IPS DF 19.7 (cell line): ENCODE data around the gene URB1.
"Not testable (repeated sequence)": the region's sequence is repeated elsewhere in the genome, so short reads cannot be mapped to it uniquely, and the experiment has no call there.

Source experiments
- DNase-seq: peaks from one replicate; pipeline ENCODE4 v3.0.0-alpha.2; 2013; ENCODE audit warnings: low read depth, low spot score

Gene URB1, protein sequence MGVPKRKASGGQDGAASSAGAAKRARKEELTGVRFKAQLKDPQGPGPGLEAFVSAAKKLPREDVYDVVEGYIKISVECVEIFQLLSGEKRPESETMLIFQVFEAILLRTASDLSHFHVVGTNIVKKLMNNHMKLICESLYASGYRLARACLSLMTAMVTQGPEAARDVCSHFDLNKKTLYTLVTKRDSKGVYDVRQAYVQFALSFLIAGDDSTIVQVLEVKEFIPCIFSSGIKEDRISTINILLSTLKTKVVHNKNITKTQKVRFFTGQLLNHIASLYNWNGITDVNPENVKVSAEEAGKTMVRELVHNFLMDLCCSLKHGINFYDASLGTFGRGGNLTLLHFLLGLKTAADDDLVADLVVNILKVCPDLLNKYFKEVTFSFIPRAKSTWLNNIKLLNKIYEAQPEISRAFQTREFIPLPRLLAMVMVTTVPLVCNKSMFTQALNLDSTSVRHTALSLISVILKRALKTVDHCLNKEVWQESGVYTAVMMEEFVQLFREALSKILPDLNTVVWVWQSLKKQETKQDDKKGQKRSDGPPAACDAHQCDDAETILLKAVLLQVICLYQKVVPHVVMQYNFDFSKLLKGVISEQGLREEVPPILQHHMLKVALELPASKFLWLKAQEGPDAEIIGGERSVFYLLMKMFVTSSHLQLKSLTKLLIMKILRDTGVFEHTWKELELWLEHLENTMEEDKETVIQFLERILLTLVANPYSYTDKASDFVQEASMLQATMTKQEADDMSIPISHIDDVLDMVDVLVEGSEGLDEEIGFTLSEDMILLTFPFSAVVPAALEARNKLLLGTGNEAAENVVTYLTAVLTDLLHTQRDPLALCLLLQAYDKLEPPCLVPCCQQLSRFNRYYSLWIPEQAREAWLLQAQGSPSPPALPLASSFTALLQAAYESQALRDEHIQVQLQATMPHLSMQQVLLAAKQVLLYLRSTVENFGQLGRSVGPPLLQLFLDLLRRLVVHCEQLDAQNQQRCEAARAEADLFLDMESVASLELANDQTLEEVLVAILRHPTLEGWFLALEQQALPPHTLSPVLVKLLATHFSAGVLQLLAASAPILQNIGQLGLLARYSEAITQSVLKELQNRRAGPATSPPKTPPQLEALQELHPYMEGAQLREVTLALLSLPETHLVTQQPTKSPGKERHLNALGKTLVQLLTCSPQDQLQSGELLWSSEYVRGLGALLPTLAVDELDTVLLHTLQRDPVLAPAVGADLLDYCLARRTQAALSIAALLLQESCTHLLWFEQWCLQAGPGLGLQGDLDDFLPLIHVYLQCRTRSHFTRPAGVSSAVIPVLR (N-terminal part only)

DNA sequence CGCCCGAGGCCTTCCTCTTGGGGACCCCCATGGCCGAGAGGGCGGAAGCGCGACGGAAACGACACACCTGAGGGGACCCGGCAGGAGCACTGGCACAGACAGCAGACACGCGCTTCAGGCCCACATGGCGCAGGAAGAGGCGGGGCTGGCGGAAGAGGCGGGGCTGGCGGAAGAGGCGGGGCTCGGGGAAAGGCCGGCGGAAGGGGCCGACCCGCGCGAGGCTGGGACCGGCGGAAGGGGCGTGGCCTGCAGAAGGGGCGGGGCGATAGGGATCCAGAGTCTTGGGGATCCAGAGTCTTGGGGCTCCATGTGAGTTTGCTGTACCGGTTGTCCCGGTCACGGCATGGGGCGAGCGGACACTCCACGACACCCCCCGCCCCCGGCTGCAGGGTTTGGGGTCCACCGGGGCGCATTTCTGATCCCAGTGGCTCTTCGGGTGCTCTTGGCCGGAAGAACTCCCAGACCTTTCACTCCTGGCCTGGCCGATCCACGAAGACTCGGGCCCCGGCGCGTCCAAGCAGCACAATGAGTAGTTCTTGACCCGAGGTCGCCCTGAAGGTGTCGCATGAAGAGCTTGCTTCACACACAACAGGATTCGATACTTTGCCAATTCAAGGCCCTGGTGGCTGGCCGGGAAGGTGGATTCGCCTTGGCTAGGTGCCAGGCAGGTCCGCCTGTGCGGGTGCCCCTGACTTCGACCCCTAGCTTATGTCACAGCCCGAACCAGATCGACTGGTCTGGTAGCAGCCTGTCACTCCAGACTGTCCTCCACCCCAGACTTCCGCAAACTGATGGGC lies at the start of gene URB1:
TSS of gene URB1 (minus strand) at position 133 of the 797 bp plus-strand sequence. CDS start at position 31, 102 bp downstream.
- DNase-seq, result no peak

- no peak for DNase-seq
These were observed 44.9 kb upstream of the URB1 start for GRCh38 chr21:32437729-32438128.

- not testable (repeated sequence) for DNase-seq
These were observed 40.3 kb upstream of the URB1 start for GRCh38 chr21:32432982-32433660.

- no peak for DNase-seq
These were observed 35.3 kb upstream of the URB1 start for GRCh38 chr21:32427958-32428623.

DNA sequence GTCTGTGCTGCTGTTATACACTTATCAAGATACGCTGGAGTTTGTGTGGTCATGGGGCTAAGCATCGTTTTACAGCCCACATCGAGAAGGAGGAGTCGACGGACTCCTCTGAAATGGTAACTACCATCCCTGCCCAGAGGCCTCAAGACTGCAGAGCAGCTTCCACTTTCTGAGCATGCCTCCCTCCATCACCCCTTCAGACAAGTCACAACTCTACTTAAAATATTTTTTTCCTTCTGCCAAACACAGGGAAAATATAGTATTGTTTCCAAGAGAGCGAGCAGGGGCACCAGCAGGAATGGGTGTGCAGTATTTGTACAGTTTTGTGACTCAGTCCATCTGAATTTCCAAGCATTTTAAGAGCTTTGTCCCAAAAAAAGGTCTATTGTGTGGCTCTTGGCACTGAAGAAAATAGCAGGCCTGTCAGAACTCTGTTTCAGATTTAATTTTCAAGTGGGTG lies 33.8 kb upstream of the URB1 start:
- no peak for DNase-seq

- DNase-seq, result no peak
These were observed 33.3 kb upstream of the URB1 start for GRCh38 chr21:32426066-32426465.

- DNase-seq, result no peak
These were observed 32.8 kb upstream of the URB1 start for GRCh38 chr21:32425628-32426027.

GRCh38 chr21:32424674-32425073 lies 31.9 kb upstream of the URB1 start:
- DNase-seq, result no peak

- no peak for DNase-seq
These were observed 31.4 kb upstream of the URB1 start for GRCh38 chr21:32424191-32424535.

GRCh38 chr21:32423320-32424190 lies 30.7 kb upstream of the URB1 start:
- DNase-seq, result no peak

DNA sequence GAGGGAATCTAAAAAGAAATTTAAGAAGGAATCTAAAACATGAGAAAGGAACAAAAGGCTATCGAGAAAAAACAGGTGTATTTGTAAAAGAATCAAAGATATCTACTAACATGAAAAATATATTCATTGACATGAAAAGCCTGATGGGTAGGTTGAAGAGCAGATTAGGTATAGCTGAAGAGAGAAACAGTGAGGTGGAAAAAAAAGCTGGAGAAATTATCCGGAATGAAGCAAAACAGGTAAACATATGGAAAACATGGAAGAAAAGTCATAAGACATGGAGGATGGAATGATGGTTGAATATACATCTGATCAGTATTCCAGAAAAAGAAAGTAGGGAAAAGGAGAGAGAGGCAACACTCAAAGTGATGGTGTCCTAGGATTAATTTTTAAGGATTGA lies 29.3 kb upstream of the URB1 start:
- DNase-seq, result no peak

- no peak for DNase-seq
These were observed 25.3 kb upstream of the URB1 start for GRCh38 chr21:32418146-32418545.

GRCh38 chr21:32415451-32416398 lies 22.9 kb upstream of the URB1 start:
- no peak for DNase-seq

DNA sequence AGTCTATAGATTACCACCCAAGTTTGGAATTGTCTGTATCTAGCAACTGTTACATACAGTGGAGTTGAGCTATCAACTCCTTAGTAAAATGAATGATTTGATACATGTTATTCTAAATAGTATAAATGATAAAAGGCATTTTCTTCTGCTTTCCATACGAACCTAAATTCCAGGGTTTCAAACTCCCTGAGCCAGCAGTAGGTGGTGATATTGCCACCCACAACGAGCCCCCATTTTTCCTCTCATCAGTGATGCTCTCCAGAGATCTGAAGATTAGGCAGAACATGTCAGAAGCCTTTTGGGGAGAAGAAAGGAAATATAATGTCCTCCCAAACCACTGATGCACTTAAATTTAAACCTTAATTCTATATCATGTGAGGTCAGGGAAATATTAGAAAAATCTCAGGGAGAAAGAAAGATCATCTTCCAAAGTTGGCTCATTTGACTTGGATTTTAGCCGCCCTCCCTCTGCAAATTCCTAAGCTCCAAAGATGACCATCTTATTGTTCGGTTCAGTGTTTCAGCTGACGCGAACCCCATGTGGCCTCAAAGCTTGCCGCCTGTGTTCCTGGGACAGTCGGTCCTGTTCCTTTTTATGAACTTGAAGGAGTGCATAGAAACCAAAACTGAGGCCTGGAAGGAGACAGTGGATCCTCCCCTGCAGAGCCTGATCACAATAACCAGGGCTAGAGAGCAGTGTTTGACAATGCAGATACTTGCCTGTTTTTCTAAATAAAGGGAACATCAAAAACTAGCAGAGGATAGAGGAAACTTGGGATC lies 22.0 kb upstream of the URB1 start:
- DNase-seq, result no peak

DNA sequence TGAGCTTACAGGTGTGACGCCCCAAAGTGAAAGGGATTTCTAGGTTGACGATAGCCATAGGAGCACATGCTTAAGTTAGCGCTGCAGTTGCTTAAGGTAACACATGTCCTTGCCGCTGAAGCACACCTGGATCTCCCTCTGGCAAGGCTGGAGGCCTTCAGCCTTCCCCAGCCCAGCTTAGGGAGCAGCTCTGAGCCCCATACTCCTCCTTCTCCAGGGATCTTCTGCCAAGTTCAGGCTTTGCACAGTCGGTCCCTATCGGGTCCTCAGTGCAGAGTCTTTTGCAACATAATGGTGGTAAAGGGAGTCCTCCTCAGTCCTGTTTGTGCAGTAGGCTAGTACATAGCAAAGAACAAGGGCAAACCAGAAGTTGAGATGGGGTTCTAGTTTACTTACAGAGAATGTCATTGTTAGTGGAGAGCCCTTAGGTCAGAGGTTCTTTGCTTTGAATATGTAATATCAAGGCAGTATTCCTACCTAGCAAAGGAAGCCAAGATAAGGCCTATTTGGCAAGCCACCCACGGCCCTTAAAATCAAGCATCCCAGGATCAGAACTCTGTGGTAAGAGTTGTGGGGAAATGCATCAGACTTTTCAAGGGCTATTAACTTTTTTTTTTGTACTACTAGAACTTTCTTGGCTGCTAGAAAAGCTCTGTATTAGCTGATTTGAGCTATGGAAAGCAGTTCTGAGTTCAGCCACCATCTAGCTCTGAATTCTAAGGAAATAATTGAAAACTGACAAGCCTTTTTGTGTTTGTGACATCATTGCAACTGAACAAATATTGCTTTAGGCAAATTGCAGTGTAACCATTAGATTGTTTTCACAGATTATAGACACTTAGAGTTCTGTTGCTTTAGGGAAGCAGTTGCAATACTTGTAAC lies 21.1 kb upstream of the URB1 start:
- no peak for DNase-seq

- no peak for DNase-seq
These were observed 20.2 kb upstream of the URB1 start for GRCh38 chr21:32413015-32413504.
